HFF-Myc (cell line): ENCODE data around the gene PDF.

ENCODE experiments used
- DNase-seq: peaks from one replicate; pipeline ENCODE4 v3.0.0-alpha.2; 2011; ENCODE audit warnings: low read depth; ENCODE audit errors: extremely low read depth
- H3K4me3 ChIP-seq: replicated peaks from 2 replicates; pipeline ENCODE4 v1.5.1; 2011; ENCODE audit warnings: low read depth, mild to moderate bottlenecking, control low read depth, low read length
- CTCF ChIP-seq: IDR thresholded peaks from 2 replicates; pipeline ENCODE4 v1.5.1; 2012; ENCODE audit warnings: mild to moderate bottlenecking, low read depth, low read length, control low read depth; ENCODE audit errors: missing control alignments

Gene PDF

GRCh38 chr16:69318177-69318910, 12.0 kb downstream of the PDF start:
- no peak for TF ChIP-seq CTCF
- H3K4me3 ChIP-seq: no peak overlapping the region
- no peak for DNase-seq

GRCh38 chr16:69316595-69317034, 13.8 kb downstream of the PDF start:
- TF ChIP-seq CTCF: no peak
- no peak for DNase-seq
- no peak overlapping the region for H3K4me3 ChIP-seq

- H3K4me3 ChIP-seq: no peak overlapping the region
- no peak for TF ChIP-seq CTCF
- DNase-seq: no peak
Observed at GRCh38 chr16:69315486-69316311, 14.7 kb downstream of the PDF start.

GRCh38 chr16:69314534-69314933, 15.9 kb downstream of the PDF start:
- no peak for DNase-seq
- TF ChIP-seq CTCF: no peak
- no peak overlapping the region for H3K4me3 ChIP-seq

GRCh38 chr16:69313469-69313868, 16.9 kb downstream of the PDF start:
- no peak for TF ChIP-seq CTCF
- DNase-seq: no peak
- H3K4me3 ChIP-seq: no peak overlapping the region

- no peak for TF ChIP-seq CTCF
- DNase-seq: no peak
- H3K4me3 ChIP-seq: peak overlapping the region; percentile 85
Observed at GRCh38 chr16:69311533-69312387, 18.6 kb downstream of the PDF start.
